ENCODE measurements around the gene VMAC. TPM values are rescaled to one million over a fixed set of nuclear protein-coding genes. Genes with fewer than 3 reads are reported as not detected.

Gene VMAC
- total RNA-seq, 4 donors from 2014 or later, result 10.2 to 15.2 (median 10.8) TPM

DNA sequence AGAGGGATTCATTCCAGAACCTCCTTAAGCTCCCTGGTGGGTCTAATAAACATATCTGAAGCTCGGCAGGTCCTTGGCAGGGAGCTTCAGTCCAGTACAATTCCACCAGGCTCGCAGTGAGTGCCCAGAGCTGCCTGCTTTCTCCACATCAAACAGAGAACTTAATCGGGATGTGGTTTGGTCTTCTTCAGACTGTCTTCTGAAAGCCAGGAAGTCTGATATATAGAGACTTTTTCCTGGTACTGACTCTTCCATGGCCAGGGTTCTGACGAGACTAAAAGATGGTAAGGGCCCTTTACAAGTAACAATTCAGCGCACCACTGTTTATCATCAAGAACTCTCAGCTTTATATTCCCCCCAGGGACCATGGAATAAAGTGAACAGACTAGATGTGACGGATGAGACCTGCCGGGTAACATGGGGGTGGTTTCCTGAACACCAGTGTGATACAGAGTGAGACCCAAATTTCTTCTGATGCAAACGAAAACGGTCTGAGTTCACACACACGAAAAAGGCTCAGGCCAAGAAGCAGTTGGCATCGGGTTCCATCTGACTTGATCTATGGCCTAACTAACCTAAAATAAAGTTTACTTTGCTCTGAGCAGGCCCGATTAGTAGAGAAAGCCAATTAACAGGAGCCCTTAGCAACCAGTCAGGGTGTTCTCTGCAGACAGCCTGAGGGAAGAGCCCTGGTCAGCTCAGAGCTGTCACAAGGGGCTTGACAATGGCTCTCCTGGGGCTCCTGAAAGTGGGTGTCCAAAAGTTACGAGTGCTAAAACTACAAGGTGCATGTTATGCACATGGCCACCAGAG, 44.3 kb downstream of the VMAC start:
- no peak for DNase-seq (ENCODE audit: low spot score in 2 of 2)
- 74 to 75% methylated on average over 13 of the region's 13 CpGs for WGBS, 2 donors

DNA sequence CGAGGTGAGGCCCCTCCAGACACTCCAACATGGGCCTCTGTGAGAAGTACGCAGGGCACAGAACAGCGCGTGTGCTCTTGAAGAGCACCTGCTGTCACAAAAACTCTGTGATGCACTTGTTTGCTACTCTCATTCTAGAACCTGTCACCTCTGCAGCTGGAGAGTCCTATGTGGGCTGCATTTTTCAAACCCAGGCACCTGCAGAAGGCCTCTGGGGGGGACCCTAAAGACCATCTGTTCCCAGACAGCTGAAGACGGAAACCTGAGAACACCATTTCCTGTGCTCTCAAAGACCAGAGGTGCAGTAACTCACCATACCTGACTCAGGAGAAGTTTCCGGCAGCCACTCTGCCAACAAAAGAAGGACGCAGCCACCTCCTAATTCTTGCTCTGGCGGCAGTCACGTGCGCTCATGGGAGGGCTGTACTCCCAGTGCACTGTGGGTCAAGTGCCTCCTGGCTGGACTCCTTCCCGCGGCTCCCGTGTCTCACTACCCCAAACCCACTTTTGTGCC, 45.2 kb downstream of the VMAC start:
- TF ChIP-seq POLR2A (IDR thresholded peaks at IDR 0.05), result no peak
- TF ChIP-seq, protein P1, sequence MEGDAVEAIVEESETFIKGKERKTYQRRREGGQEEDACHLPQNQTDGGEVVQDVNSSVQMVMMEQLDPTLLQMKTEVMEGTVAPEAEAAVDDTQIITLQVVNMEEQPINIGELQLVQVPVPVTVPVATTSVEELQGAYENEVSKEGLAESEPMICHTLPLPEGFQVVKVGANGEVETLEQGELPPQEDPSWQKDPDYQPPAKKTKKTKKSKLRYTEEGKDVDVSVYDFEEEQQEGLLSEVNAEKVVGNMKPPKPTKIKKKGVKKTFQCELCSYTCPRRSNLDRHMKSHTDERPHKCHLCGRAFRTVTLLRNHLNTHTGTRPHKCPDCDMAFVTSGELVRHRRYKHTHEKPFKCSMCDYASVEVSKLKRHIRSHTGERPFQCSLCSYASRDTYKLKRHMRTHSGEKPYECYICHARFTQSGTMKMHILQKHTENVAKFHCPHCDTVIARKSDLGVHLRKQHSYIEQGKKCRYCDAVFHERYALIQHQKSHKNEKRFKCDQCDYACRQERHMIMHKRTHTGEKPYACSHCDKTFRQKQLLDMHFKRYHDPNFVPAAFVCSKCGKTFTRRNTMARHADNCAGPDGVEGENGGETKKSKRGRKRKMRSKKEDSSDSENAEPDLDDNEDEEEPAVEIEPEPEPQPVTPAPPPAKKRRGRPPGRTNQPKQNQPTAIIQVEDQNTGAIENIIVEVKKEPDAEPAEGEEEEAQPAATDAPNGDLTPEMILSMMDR (IDR thresholded peaks at IDR 0.05), result no peak
- intact Hi-C loops (cut with DNase I; ENCODE audit: low total_unique reads), result no loop called here
- 87 to 90% methylated on average over 13 of the region's 13 CpGs for WGBS, 2 donors
- DNase-seq (ENCODE audit: low spot score in 2 of 2), result no peak
- no peak overlapping the region for H3K4me3 ChIP-seq (ENCODE audit: low read depth, poor library complexity, severe bottlenecking)

More for the DNA sequence above, 44.3 kb downstream of the VMAC start:
- no peak overlapping the region for H3K4me3 ChIP-seq (ENCODE audit: low read depth, poor library complexity, severe bottlenecking)
- TF ChIP-seq POLR2A (IDR thresholded peaks at IDR 0.05), result no peak
- TF ChIP-seq, protein P1 (IDR thresholded peaks at IDR 0.05), result no peak
- intact Hi-C loops (cut with DNase I; ENCODE audit: low total_unique reads), result no loop called here

DNA sequence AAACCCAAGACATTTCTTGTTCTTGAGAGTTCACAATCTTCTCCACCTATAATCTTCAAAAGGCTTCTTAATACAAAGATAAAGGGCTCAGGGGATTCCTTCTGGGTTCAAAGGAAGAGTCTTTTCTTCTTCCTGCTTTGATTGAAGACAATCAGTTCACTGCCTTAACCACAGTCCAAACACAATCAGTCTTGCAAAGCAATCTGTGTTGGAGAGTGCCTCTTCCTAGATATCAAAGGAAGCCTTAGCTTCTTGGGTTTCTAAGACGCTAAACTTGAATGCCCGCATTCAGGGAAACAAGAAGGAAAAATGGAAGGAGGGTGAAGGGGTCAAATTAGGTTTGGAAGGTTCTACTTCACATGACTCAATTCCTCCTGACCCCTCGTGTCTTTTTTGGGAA, 46.1 kb downstream of the VMAC start:
- intact Hi-C loops (cut with DNase I; ENCODE audit: low total_unique reads), result no loop called here
- TF ChIP-seq POLR2A (IDR thresholded peaks at IDR 0.05), result no peak
- TF ChIP-seq, protein P1 (IDR thresholded peaks at IDR 0.05), result no peak
- no peak overlapping the region for H3K4me3 ChIP-seq (ENCODE audit: low read depth, poor library complexity, severe bottlenecking)
- WGBS, 2 donors, result 61 to 63% methylated on average over 3 of the region's 3 CpGs
- DNase-seq (ENCODE audit: low spot score in 2 of 2), result no peak

DNA sequence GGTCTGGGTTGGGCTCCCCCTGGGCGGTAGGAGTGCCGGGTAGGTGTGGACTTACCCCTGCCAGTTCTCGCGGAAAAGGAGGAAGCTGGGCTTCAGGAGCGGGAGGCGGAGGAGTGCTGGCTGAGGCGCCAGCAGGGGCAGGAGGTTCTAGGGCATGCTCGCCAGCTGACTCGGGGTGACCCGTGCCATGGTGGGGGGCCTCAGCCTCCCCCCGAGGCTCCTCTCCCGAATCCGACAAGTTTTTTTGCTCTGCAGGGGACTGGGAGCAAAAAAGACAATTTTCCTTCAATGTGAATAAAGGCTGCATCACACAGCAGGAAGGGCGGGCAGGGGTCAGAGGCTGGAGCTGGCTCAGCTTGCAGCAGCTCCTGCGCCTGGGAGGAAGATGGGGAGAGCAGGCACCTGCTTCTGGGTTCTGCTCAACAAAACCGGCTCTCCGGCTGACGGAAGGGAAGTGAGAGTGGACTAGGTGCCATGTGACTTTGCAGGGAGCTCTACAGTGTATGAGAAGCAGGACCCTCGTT, 46.7 kb downstream of the VMAC start:
- H3K4me3 ChIP-seq (ENCODE audit: low read depth, poor library complexity, severe bottlenecking), result no peak overlapping the region
- intact Hi-C loops (cut with DNase I; ENCODE audit: low total_unique reads), result no loop called here
- no peak for DNase-seq (ENCODE audit: low spot score in 2 of 2)
- 30 to 38% methylated on average over 19 of the region's 19 CpGs for WGBS, 2 donors
- TF ChIP-seq, protein P1 (IDR thresholded peaks at IDR 0.05), result no peak
- TF ChIP-seq POLR2A (IDR thresholded peaks at IDR 0.05), result no peak

DNA sequence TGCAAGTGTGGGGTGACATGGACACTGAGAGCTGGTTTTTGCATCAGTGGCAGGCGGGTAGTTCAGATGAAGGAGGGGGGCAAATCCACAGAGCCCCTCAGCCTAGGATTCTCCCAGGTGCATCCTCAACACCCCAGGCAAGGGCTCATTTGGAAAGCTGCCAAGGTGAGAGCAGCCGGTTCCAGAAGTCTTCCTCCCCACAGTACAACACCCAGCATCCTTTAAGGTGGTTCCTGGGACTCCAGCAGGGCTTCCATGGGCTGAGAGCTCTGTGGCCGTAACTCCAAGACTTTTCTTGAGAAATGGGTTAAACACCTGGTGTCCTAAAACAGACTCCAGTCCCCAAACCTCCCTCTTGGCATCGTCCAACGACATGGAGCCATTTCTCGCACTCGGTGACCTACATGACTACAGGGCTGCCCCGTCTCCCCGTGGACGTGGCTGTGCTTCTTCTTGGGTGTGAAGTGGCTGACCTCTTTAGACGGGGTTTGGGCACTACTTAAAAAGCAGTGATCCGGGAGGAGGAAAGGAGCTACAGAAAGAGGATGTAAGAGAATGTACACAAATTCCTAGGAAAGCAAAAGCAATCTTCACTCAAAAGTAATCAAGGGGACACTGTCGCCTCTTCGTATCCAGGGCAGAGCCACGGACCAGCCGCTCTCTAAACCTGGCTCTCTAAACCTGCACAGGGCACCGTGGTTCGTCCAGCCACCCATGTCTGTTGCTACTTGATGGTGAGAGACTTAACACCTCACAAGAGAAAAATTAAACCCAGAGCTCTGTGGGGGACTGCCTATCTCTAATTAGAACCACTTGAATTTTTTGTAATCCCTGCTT, 47.7 kb downstream of the VMAC start:
- TF ChIP-seq POLR2A (IDR thresholded peaks at IDR 0.05), result no peak
- TF ChIP-seq, protein P1 (IDR thresholded peaks at IDR 0.05), result no peak
- H3K4me3 ChIP-seq (ENCODE audit: low read depth, poor library complexity, severe bottlenecking), result no peak overlapping the region
- DNase-seq (ENCODE audit: low spot score in 2 of 2), result no peak
- intact Hi-C loops (cut with DNase I; ENCODE audit: low total_unique reads), result no loop called here
- 78 to 81% methylated on average over 18 of the region's 18 CpGs for WGBS, 2 donors

Measured in lower leg skin (tissue), 4 donors.